IPS DF 6.9 (cell line): Measurements from ENCODE around the gene RUFY1.
"Not testable (repeated sequence)": the region's sequence is repeated elsewhere in the genome, so short reads cannot be mapped to it uniquely, and the experiment has no call there.

Experiments used
- DNase-seq: peaks from one replicate; pipeline ENCODE4 v3.0.0-alpha.2; 2013; ENCODE audit warnings: low read depth, low spot score
- H3K27ac ChIP-seq: one replicate; pipeline ENCODE4 v1.5.1; 2013; ENCODE audit warnings: low read length, control low read depth
- H3K27me3 ChIP-seq: 2 replicates; pipeline ENCODE4 v1.6.1; 2013; ENCODE audit warnings: mild to moderate bottlenecking, low read length; ENCODE audit not compliant: control insufficient read depth, insufficient read depth
- H3K36me3 ChIP-seq: 2 replicates; pipeline ENCODE4 v1.6.1; 2013; ENCODE audit warnings: low read length; ENCODE audit not compliant: control insufficient read depth, insufficient read depth
- H3K4me1 ChIP-seq: 2 replicates; pipeline ENCODE4 v1.6.1; 2013; ENCODE audit warnings: low read length; ENCODE audit not compliant: control insufficient read depth, insufficient read depth
- H3K4me3 ChIP-seq: 2 replicates; pipeline ENCODE4 v1.5.1; 2013; ENCODE audit warnings: mild to moderate bottlenecking, low read length
- H3K9me3 ChIP-seq: 2 replicates; pipeline ENCODE4 v1.6.1; 2013; ENCODE audit warnings: low read length, inconsistent platforms; ENCODE audit not compliant: control insufficient read depth, insufficient read depth
- WGBS: extraction: QIAGEN DNeasy Blood & Tissue Kit; methylation state at CpG from one replicate; pipeline ENCODE4 v1.1.7; 2013; ENCODE audit warnings: mixed read lengths, missing lambda C conversion rate; ENCODE audit not compliant: insufficient read length, insufficient coverage; 5-methylcytosine and 5-hydroxymethylcytosine counted together

Gene RUFY1

DNA sequence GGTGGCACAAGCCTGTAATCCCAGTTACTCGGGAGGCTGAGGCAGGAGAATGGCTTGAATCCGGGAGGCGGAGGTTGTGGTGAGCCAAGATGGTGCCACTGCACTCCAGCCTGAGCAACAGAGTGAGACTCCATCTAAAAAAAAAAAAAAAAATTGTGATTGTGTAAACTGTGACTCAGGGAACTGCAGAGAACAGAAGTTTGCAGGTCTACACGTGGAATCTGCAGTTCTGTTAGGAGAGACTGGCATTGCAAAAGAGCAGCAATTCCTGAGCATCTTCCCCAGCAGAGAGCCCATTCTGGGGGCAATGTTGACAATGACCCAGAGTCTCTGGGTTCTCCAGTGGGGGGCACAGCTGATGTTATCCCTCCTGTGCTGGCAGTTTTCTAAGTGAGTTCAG, 91.4 kb downstream of the RUFY1 start:
- not testable (repeated sequence) for H3K36me3 ChIP-seq, H3K9me3 ChIP-seq, H3K4me3 ChIP-seq, H3K27me3 ChIP-seq, H3K4me1 ChIP-seq, H3K27ac ChIP-seq, DNase-seq
- WGBS = no CpG with 5 or more reads among the region's 4 CpGs

DNA sequence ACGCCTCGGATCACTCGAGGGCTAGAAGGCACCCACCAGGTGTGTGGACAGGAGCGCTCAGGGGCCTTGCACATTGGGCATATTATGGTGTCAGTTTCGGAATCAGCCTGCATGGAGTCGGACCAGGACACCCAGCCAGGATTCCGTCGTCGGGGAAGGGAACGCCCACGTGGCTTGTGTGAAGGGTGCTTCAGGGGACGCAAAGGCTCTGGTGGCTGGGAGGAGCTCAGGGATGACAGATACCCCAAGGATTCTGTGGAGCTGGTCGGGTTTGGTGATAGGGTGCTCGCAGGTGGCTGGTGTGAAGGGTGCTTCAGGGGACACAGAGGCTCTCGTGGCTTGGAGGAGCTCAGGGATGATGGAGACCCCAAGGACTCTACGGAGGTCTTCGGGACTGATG, 92.3 kb downstream of the RUFY1 start:
- H3K9me3 ChIP-seq, DNase-seq, H3K4me1 ChIP-seq, H3K27me3 ChIP-seq, H3K36me3 ChIP-seq, H3K4me3 ChIP-seq, H3K27ac ChIP-seq: not testable (repeated sequence)
- WGBS = no CpG with 5 or more reads among the region's 17 CpGs

DNA sequence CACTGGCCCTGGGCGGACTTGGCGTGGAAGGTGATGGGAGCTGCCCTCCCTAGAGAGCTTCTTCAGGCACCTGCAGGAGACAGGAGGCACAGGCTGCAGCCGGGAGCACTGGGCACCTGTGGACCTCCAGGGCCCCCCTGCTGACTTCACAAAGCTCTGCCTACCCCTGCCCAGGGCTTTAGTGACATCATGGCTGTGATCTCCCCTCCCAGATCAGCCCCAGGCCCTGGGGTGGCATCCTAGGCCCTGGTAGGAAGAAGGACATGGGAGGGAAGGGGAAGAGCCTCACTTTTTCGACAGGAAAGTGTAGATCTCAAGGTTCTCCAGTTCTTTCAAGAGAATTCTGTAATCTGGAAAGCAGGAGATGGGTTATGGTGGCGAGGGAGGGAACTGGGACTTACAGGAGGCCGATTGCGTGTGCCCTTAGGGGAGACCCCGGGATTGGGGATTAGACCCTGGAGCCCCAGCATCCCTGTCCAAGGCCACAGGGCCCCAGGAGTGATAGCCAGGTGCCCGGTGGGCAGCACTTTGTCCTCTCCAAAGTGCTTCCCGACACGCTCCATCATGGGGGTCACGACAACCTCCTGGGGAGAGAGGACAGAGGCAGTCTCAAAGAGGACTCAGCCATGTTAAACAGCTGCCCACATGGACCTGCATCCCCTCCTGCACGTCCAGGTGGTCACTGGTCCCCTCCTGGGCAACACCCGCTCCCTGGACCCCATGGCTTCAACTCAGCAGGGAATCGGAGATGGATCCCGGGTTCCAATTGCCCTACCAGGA, 93.0 kb downstream of the RUFY1 start:
- DNase-seq, H3K4me3 ChIP-seq, H3K27ac ChIP-seq, H3K4me1 ChIP-seq, H3K27me3 ChIP-seq, H3K9me3 ChIP-seq, H3K36me3 ChIP-seq: not testable (repeated sequence)
- WGBS = no CpG with 5 or more reads among the region's 16 CpGs

DNA sequence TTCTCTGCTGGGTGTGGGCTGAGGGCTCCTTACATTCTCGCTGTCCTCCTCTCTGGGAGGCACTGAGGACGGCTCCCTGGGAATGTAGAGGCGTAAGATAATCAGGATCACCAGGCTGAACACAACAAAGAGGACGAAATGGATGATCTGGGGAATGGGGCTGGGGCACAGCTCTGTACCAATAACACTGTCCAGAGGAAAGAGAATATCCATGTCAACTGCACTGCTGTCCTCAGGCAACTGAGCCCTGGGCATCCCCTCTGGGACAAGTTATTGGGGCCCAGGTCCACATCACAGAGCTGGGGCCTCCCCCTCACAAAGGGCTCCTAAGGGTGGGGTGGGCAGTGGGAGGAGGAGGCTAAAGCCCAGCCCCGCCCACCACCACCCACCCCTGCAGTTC, 94.4 kb downstream of the RUFY1 start:
- WGBS = no CpG with 5 or more reads among the region's 5 CpGs
- not testable (repeated sequence) for H3K9me3 ChIP-seq, H3K27ac ChIP-seq, H3K4me1 ChIP-seq, H3K4me3 ChIP-seq, H3K27me3 ChIP-seq, H3K36me3 ChIP-seq, DNase-seq

DNA sequence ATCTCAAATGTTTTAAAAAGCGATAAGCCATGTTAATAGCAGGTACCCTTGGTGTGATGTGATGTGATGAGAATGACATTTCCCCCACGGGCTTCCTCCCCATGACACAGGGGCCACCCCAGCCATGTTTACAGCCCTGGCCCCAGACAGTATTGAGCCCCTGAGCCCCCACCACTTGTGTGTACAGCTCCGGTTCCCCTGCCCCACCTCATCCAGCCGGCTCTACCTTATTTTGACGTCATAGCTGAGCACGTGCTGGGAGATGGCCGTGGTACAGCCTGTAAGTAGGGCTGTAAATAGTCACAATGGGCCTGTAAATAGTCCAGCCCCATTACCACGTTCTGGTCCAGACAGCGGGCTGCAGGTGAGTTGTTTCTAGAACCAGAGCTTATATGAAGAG, 98.1 kb downstream of the RUFY1 start:
- Histone ChIP-seq H3K4me1 (no peaks in the 10 kb centered on the region), H3K9me3 (no peaks in the 10 kb centered on the region), H3K27ac (no peak overlapping the region), H3K36me3 (no peaks in the 10 kb centered on the region), H3K27me3 (no peaks in the 10 kb centered on the region), H3K4me3 (no peak overlapping the region)
- DNase-seq = no peak
- no CpG with 5 or more reads among the region's 9 CpGs for WGBS

DNA sequence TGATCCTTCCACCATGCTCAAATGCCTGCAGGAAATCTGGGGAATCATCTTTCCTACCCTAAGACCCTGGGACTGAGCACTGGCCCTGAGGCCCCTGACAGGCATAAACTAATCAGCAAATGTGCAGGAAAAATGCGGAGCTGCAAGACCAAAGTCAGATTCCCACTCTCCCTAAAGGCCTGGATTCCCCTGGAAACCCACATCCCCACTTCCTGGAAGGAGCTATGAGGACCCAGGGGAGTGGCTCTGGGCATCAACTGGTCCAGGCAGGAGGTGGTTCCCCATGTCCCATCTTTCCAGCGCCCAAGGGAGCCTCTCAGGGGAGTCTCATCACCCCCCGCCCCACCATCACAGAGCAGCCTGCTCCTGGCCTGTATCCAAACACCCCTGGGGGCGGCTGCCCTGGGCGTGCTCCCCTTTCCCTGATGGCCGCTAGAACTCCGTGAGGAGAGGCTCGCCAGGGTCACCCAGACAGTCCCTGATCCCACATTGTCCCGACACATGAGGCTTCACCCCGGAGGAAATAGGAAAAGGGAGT, 98.9 kb downstream of the RUFY1 start:
- not testable (repeated sequence) for DNase-seq, H3K4me3 ChIP-seq, H3K9me3 ChIP-seq, H3K4me1 ChIP-seq, H3K27ac ChIP-seq, H3K27me3 ChIP-seq, H3K36me3 ChIP-seq
- no CpG with 5 or more reads among the region's 10 CpGs for WGBS

DNA sequence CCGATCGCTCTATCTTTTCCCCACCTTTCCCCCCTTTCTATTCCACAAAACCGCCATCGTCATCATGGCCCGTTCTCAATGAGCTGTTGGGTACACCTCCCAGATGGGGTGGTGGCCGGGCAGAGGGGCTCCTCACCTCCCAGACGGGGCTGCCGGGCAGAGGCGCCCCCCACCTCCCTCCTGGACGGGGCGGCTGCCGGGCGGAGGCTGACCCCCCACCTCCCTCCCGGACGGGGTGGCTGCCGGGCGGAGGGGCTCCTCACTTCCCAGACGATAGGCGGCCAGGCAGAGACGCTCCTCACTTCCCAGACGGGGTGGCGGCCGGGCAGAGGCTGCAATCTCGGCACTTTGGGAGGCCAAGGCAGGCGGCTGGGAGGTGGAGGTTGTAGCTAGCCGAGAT, 99.9 kb downstream of the RUFY1 start:
- not testable (repeated sequence) for H3K4me1 ChIP-seq, DNase-seq, H3K4me3 ChIP-seq, H3K27ac ChIP-seq, H3K9me3 ChIP-seq, H3K36me3 ChIP-seq, H3K27me3 ChIP-seq
- WGBS = no CpG with 5 or more reads among the region's 26 CpGs

DNA sequence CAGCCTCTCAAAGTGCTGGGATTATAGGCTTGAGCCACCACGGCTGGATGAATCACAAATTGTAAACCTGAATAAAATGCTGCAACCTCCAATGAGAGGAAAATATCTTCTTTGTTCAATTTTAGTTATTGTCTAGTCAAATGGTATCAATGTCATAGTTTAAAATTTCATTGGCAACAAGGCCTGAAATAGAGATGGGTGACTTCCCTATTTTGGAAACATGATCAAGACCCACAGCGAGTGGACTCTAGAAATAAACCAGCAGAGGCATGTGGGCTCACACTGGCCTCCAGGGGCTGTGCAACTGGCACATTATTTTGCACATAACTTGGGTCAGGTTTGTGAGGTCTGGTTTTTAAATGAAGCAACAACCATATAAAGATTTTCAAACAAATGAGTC, 102.8 kb downstream of the RUFY1 start:
- not testable (repeated sequence) for H3K4me3 ChIP-seq
- WGBS = no CpG with 5 or more reads among the region's 2 CpGs

DNA sequence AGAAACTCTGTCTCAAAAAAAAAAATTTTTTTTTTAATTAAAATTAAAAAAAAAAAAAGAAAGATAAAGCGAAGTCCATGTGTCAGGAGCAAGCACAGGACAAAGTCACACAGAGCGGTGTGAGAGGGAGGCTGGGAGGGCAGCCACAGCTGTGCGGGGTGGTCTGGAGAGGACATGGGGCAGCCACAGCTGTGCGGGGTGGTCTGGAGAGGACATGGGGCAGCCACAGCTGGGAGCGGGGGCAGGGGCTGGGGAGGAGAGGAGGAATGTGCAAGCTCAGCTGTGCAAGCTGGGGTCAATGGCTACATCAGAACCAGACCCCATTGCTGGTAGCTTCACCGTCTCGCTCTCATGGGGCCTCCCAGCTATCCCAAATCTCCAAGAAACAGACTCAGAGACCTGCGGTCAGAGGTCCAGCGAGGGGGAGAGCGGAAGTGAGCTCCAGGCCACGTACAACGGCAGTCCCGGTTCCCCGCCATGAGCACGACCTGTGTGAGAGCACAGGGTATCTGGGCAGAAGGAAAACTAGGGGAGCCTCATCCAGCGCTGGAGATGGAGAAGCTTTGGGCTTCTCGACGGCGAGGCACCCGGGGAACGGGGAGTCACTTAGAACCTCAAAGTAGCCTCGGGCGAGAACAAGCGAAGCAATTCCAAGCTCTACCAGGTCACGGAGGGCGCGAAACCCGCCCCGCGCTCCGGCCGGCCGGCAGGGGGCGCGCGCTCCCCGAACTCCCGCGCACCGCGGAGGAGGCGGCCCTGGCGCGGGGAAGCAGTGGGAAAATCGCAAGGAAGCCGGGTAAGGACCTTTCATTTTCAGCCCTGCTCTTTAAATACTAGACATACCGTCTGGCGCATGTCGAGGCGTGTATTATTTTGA, 107.2 kb downstream of the RUFY1 start:
- not testable (repeated sequence) for H3K27ac ChIP-seq, H3K36me3 ChIP-seq, H3K4me3 ChIP-seq, H3K9me3 ChIP-seq, H3K4me1 ChIP-seq, DNase-seq, H3K27me3 ChIP-seq
- no CpG with 5 or more reads among the region's 50 CpGs for WGBS

More for the DNA sequence above, 102.8 kb downstream of the RUFY1 start:
- H3K27me3 ChIP-seq, H3K27ac ChIP-seq, DNase-seq, H3K4me1 ChIP-seq, H3K9me3 ChIP-seq, H3K36me3 ChIP-seq: not testable (repeated sequence)

DNA sequence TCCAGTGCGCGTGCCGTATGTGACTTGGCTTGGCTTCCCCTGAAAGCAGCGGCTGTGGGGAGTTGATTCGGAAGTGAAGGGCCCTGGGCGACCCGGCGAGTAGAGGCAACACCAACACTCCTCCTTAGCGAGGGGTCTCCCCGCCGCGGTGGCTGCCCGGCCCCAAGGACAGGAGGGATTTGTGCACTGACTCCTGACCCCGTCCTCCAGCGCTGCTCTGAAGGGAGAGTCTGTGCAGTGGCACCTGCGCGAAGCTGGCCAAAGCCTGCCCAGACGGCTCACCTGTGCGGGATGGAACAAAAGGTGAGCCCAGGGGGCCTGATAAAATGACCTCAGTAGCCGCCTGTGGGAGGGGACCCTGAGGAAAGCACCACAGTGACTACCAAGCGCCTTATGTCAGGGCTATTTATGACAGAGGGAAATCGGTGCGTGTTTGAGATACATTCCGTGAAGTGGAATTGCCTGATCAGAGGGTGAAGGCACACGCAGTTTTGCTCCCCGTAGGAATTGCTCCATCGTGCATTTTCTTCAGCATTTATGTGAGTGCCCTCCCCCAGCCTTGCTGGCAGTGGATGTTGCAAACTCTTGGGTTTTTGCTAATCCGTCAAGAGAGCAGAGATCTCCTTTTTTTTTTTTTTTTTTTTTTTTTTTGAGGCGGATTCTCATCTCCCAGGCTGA, 108.0 kb downstream of the RUFY1 start:
- H3K27ac ChIP-seq, DNase-seq, H3K36me3 ChIP-seq, H3K27me3 ChIP-seq, H3K4me1 ChIP-seq, H3K9me3 ChIP-seq: not testable (repeated sequence)
- no CpG with 5 or more reads among the region's 29 CpGs for WGBS
- peak overlapping the region; percentile 27; the same call in 1 of the 2 replicates for H3K4me3 ChIP-seq
